Transverse colon (tissue), 4 donors: ENCODE results near the gene TAMALIN.

Experiments used
- CTCF ChIP-seq, 5 experiments: fragments of 200-600 bp in 3 of 5; fragments of 450-650 bp in 2 of 5; sonication (generic) in 3 of 5; IDR thresholded peaks; 1 replicate in 2 of 5; 2 replicates in 3 of 5; pipeline ENCODE4 v1.5.1; 2016 to 2017; ENCODE audit warnings: antibody characterized with exemption in 5 of 5, inconsistent platforms in 3 of 5, mild to moderate bottlenecking in 2 of 5, moderate library complexity in 1 of 5
- EP300 ChIP-seq: sonication (generic); formaldehyde crosslinking; IDR thresholded peaks from one replicate; pipeline ENCODE4 v1.6.1; 2017; ENCODE audit warnings: antibody characterized with exemption, low read depth
- POLR2A ChIP-seq: fragments of 450-650 bp; IDR thresholded peaks from one replicate; pipeline ENCODE4 v1.6.1; 2016; ENCODE audit warnings: antibody characterized with exemption, mild to moderate bottlenecking, moderate library complexity
- POLR2AphosphoS5 ChIP-seq, 3 donors: sonication (generic); formaldehyde crosslinking; IDR thresholded peaks; one replicate each; pipeline ENCODE4 v1.6.1; 2016; ENCODE audit warnings: antibody characterized with exemption in 3 of 3

- TF ChIP-seq CTCF (IDR thresholded peaks at IDR 0.05) (no peak), POLR2A (no peak), EP300 (no peak), POLR2AphosphoS5 (IDR thresholded peaks at IDR 0.05) (no peak)
Observed at GRCh38 chr12:52009081-52009751, 2.5 kb downstream of the TAMALIN start.
